HG03066 (cell line): ENCODE results near the gene AKAP13.
"Not testable (repeated sequence)": the region's sequence is repeated elsewhere in the genome, so short reads cannot be mapped to it uniquely, and the experiment has no call there.

ENCODE experiments used
- ATAC-seq: cut with Tn5 transposase; IDR thresholded peaks from one replicate; pipeline ENCODE4 v1.9.1; 2021; ENCODE audit warnings: low read depth; ENCODE audit not compliant: unreplicated experiment

The AKAP13 gene

GRCh38 chr15:85639752-85640381, 259.5 kb downstream of the AKAP13 start:
- ATAC-seq = no peak

GRCh38 chr15:85642065-85642692, 261.8 kb downstream of the AKAP13 start:
- no peak for ATAC-seq

- no peak for ATAC-seq
Observed at GRCh38 chr15:85642693-85643066, 262.3 kb downstream of the AKAP13 start.

- no peak for ATAC-seq
Observed at GRCh38 chr15:85646538-85647091, 266.2 kb downstream of the AKAP13 start.

GRCh38 chr15:85649372-85649771, 269.0 kb downstream of the AKAP13 start:
- ATAC-seq = no peak

- ATAC-seq = no peak
Observed at GRCh38 chr15:85651548-85651947, 271.1 kb downstream of the AKAP13 start.

GRCh38 chr15:85652457-85652856, 272.1 kb downstream of the AKAP13 start:
- ATAC-seq = no peak

GRCh38 chr15:85657132-85657531, 276.7 kb downstream of the AKAP13 start:
- no peak for ATAC-seq

- ATAC-seq = no peak
Observed at GRCh38 chr15:85658816-85659215, 278.4 kb downstream of the AKAP13 start.

- ATAC-seq = no peak
Observed at GRCh38 chr15:85661859-85662258, 281.5 kb downstream of the AKAP13 start.

- not testable (repeated sequence) for ATAC-seq
Observed at GRCh38 chr15:85665677-85666076, 285.3 kb downstream of the AKAP13 start.

GRCh38 chr15:85667491-85668424, 287.4 kb downstream of the AKAP13 start:
- ATAC-seq = peak; percentile 98

- no peak for ATAC-seq
Observed at GRCh38 chr15:85671156-85671555, 290.8 kb downstream of the AKAP13 start.

- ATAC-seq = no peak
Observed at GRCh38 chr15:85672332-85673084, 292.1 kb downstream of the AKAP13 start.

GRCh38 chr15:85673326-85673725, 292.9 kb downstream of the AKAP13 start:
- ATAC-seq = no peak

- ATAC-seq = no peak
Observed at GRCh38 chr15:85676342-85677098, 296.1 kb downstream of the AKAP13 start.

GRCh38 chr15:85679231-85679630, 298.8 kb downstream of the AKAP13 start:
- no peak for ATAC-seq

- no peak for ATAC-seq
Observed at GRCh38 chr15:85681386-85681785, 301.0 kb downstream of the AKAP13 start.

GRCh38 chr15:85684174-85684710, 303.8 kb downstream of the AKAP13 start:
- ATAC-seq = no peak
